Measurements from ENCODE around the gene VIT.

The VIT gene

DNA sequence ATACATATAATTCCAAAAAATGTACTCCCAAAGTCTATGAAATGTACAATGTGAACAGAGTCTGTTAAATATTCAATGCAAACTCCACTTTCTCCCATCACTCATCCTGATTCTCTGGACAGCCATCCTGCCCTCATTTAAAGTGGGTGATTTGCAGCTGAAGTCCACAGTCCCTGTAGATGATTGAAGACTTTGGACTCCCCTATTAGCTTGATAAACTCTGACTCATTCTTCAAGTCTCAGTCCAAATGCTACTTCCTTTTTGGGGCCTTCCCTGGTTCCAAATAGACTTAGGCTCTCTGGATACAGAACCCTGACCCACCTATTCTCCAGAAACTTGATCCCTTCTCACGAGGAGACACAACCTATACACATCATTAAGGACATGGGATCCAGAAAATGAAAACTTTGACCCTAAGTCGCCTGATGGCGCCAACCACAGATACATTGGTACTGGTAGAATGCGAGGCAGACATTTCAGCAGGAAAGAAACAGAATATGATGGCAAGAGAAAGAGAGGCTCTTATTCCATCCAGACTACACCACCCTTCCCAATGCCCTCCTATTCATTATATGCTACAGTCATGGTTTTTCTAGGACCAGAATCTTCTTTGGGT lies 122.7 kb downstream of the VIT start:
- TF ChIP-seq ZBTB7A (IDR thresholded peaks at IDR 0.05; ENCODE audit: low read depth) (no peak), MAX (IDR thresholded peaks at IDR 0.05) (no peak), CREB1 (IDR thresholded peaks at IDR 0.05; ENCODE audit: low read depth) (no peak), NFIC (IDR thresholded peaks at IDR 0.05) (no peak), EGR1 (IDR thresholded peaks at IDR 0.05) (no peak), RAD21 (IDR thresholded peaks at IDR 0.05; ENCODE audit: low read depth) (no peak), CEBPB (IDR thresholded peaks at IDR 0.05) (no peak), FOXM1 (IDR thresholded peaks at IDR 0.05; ENCODE audit: borderline replicate concordance, low read depth) (no peak), EP300 (IDR thresholded peaks at IDR 0.05; ENCODE audit: borderline replicate concordance) (no peak), TAF1 (IDR thresholded peaks at IDR 0.05; ENCODE audit: low read depth) (no peak), TCF12 (IDR thresholded peaks at IDR 0.05; ENCODE audit: low read depth) (no peak), YY1 (IDR thresholded peaks at IDR 0.05; ENCODE audit: low read depth) (no peak), TEAD4 (IDR thresholded peaks at IDR 0.05) (no peak)
- TF ChIP-seq, protein P1, sequence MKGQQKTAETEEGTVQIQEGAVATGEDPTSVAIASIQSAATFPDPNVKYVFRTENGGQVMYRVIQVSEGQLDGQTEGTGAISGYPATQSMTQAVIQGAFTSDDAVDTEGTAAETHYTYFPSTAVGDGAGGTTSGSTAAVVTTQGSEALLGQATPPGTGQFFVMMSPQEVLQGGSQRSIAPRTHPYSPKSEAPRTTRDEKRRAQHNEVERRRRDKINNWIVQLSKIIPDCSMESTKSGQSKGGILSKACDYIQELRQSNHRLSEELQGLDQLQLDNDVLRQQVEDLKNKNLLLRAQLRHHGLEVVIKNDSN (IDR thresholded peaks at IDR 0.05) = no peak
- TF ChIP-seq, protein P2, sequence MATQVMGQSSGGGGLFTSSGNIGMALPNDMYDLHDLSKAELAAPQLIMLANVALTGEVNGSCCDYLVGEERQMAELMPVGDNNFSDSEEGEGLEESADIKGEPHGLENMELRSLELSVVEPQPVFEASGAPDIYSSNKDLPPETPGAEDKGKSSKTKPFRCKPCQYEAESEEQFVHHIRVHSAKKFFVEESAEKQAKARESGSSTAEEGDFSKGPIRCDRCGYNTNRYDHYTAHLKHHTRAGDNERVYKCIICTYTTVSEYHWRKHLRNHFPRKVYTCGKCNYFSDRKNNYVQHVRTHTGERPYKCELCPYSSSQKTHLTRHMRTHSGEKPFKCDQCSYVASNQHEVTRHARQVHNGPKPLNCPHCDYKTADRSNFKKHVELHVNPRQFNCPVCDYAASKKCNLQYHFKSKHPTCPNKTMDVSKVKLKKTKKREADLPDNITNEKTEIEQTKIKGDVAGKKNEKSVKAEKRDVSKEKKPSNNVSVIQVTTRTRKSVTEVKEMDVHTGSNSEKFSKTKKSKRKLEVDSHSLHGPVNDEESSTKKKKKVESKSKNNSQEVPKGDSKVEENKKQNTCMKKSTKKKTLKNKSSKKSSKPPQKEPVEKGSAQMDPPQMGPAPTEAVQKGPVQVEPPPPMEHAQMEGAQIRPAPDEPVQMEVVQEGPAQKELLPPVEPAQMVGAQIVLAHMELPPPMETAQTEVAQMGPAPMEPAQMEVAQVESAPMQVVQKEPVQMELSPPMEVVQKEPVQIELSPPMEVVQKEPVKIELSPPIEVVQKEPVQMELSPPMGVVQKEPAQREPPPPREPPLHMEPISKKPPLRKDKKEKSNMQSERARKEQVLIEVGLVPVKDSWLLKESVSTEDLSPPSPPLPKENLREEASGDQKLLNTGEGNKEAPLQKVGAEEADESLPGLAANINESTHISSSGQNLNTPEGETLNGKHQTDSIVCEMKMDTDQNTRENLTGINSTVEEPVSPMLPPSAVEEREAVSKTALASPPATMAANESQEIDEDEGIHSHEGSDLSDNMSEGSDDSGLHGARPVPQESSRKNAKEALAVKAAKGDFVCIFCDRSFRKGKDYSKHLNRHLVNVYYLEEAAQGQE (IDR thresholded peaks at IDR 0.05; ENCODE audit: low read depth) = no peak

DNA sequence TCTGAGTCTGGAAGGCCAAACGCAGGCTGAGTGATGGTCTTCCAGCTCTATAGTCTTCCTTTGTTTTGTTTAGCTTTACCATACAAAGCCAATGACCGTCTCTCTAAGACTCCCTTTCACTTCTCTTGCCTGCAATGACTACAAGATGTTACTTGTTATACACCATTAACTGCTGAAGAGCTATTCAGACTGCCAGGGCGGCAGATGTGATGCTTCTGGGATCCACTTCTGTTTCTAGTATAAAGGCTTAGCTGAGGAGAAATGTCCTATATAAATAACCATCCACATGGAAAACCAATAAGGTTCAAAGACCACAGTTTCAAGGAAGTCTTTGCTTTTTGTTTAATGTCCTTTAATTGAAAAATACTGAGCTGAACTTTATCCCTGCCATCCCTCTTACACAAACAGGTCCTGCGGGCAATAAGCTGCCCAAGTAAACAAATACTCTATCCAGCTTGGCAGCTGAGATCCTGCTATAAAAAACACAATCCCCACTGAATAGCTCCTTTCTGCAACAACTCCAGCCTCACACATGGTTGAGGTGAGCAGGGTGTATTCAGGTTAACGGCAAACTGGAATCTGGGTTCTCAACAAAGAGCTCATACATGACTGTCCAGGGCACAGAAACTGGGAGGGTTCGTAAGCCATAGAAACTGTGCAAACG lies 124.6 kb downstream of the VIT start:
- TF ChIP-seq MAX (IDR thresholded peaks at IDR 0.05) (no peak), TAF1 (IDR thresholded peaks at IDR 0.05; ENCODE audit: low read depth) (no peak), CEBPB (IDR thresholded peaks at IDR 0.05) (no peak), YY1 (IDR thresholded peaks at IDR 0.05; ENCODE audit: low read depth) (no peak), RAD21 (IDR thresholded peaks at IDR 0.05; ENCODE audit: low read depth) (no peak), TEAD4 (IDR thresholded peaks at IDR 0.05) (no peak)
- TF ChIP-seq, protein P2 (IDR thresholded peaks at IDR 0.05; ENCODE audit: low read depth) = no peak

- no peak for TF ChIP-seq ZBTB7A (IDR thresholded peaks at IDR 0.05; ENCODE audit: low read depth)
- no peak for TF ChIP-seq RAD21 (IDR thresholded peaks at IDR 0.05; ENCODE audit: low read depth)
- no peak for TF ChIP-seq EP300 (IDR thresholded peaks at IDR 0.05; ENCODE audit: borderline replicate concordance)
- TF ChIP-seq EGR1 (IDR thresholded peaks at IDR 0.05) = no peak
- TF ChIP-seq CEBPB (IDR thresholded peaks at IDR 0.05) = no peak
Observed at GRCh38 chr2:36823862-36824261, 127.4 kb downstream of the VIT start.

GRCh38 chr2:36824273-36824672 lies 127.8 kb downstream of the VIT start:
- TF ChIP-seq YY1 (IDR thresholded peaks at IDR 0.05; ENCODE audit: low read depth) (no peak), TAF1 (IDR thresholded peaks at IDR 0.05; ENCODE audit: low read depth) (no peak), TCF12 (IDR thresholded peaks at IDR 0.05; ENCODE audit: low read depth) (no peak), RAD21 (IDR thresholded peaks at IDR 0.05; ENCODE audit: low read depth) (no peak), ZBTB7A (IDR thresholded peaks at IDR 0.05; ENCODE audit: low read depth) (no peak), EGR1 (IDR thresholded peaks at IDR 0.05) (no peak), CREB1 (IDR thresholded peaks at IDR 0.05; ENCODE audit: low read depth) (no peak), MAX (IDR thresholded peaks at IDR 0.05) (no peak)
- TF ChIP-seq, protein P1 (IDR thresholded peaks at IDR 0.05) = no peak

DNA sequence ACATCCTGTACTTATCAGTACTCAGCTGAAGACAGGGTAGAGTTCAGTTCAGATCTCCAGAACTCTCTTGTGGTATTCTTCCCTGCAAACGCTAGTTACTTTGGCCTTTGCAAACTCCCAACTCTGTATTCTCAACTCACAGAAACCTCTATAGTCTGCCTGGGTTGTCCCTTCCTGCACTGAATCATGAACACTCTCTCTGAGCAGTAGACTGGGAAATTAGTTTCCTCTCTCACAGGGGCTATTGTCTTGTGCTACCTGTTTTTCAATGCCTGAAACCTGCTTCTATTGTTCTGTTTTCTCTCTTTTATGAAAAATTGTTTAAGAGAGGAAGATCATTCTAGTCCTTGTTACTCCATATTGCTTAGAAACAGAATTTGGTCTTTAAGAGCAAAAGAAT lies 134.7 kb downstream of the VIT start:
- no peak for TF ChIP-seq ZBTB7A (IDR thresholded peaks at IDR 0.05; ENCODE audit: low read depth)
- no peak for TF ChIP-seq RAD21 (IDR thresholded peaks at IDR 0.05; ENCODE audit: low read depth)
- no peak for TF ChIP-seq MAX (IDR thresholded peaks at IDR 0.05)
- no peak for TF ChIP-seq TEAD4 (IDR thresholded peaks at IDR 0.05)
- TF ChIP-seq FOXM1 (IDR thresholded peaks at IDR 0.05; ENCODE audit: borderline replicate concordance, low read depth) = no peak
- no peak for TF ChIP-seq NFIC (IDR thresholded peaks at IDR 0.05)
- no peak for TF ChIP-seq TCF12 (IDR thresholded peaks at IDR 0.05; ENCODE audit: low read depth)
- TF ChIP-seq, protein P1 (IDR thresholded peaks at IDR 0.05) = no peak
- TF ChIP-seq EGR1 (IDR thresholded peaks at IDR 0.05) = no peak
- TF ChIP-seq, protein P2 (IDR thresholded peaks at IDR 0.05; ENCODE audit: low read depth) = no peak
- TF ChIP-seq CEBPB (IDR thresholded peaks at IDR 0.05) = no peak

All from Ishikawa (cell line).